SK-N-SH (cell line): Measurements from ENCODE around the gene R3HDM1.

Experiments used
- MXI1 ChIP-seq: IDR thresholded peaks from 2 replicates; pipeline ENCODE4 v1.6.1; 2012; ENCODE audit warnings: mild to moderate bottlenecking, low read depth, low read length, improper control_type of control experiment
- POLR2AphosphoS5 ChIP-seq: IDR thresholded peaks from 2 replicates; pipeline ENCODE4 v1.6.1; 2012; ENCODE audit warnings: low read depth, low read length
- YY1 ChIP-seq: IDR thresholded peaks from 2 replicates; pipeline ENCODE4 v1.4.0; 2012; ENCODE audit warnings: low read depth, mild to moderate bottlenecking
- TF ChIP-seq, protein P1 (sequence below): fragments of 200-600 bp; sonication (generic); IDR thresholded peaks from 2 replicates; pipeline ENCODE4 v1.6.1; 2017; ENCODE audit warnings: antibody characterized with exemption, mild to moderate bottlenecking, moderate library complexity
- TF ChIP-seq, protein P2 (sequence below): IDR thresholded peaks from 2 replicates; pipeline ENCODE4 v1.4.0; 2012; ENCODE audit warnings: low read depth

DNA sequence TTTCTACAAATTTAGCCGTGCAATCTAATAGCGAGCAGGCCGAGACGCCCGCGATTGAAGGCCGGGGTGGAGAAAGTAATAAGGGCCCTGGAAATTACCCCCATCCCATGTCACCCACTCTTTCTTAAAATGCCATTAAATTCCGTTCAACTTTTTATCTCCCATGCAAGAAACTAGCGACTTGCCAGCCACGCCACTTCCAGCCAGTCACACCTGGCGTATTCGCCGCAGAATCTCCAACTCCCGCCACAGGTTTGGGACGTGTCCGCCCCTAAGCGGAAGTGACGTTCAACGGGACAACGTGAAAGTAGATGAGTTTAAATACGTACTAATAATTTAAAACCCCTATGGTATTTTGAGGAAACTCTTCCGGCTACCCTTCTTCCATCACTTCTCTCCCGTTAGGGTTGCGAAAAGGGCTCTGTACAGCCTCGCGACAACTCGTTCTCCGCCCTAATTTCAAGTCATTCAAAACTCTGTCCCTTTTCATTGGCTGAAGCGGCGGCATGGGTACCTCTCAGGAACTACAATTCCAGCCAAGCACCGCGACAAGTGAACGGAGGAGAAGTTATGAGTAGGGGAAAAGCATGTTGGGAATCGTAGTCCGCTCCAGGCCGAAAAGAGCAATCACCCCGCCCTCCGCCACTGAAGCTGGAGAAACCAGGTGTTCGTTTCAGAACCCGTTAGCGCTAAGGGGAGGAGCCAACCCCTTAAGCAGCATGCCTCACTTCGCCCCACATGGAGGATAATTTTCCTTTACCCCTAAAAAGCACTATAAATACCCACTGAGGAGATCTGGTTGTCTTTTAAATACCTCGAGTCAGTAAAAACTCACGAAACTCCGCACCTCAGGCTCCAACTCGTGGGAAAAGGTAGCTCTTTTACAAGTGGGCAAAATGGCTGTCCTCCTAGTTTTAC is 712 bp upstream of the R3HDM1 start, which contains the start of gene ZRANB3:
- TF ChIP-seq, protein P1, sequence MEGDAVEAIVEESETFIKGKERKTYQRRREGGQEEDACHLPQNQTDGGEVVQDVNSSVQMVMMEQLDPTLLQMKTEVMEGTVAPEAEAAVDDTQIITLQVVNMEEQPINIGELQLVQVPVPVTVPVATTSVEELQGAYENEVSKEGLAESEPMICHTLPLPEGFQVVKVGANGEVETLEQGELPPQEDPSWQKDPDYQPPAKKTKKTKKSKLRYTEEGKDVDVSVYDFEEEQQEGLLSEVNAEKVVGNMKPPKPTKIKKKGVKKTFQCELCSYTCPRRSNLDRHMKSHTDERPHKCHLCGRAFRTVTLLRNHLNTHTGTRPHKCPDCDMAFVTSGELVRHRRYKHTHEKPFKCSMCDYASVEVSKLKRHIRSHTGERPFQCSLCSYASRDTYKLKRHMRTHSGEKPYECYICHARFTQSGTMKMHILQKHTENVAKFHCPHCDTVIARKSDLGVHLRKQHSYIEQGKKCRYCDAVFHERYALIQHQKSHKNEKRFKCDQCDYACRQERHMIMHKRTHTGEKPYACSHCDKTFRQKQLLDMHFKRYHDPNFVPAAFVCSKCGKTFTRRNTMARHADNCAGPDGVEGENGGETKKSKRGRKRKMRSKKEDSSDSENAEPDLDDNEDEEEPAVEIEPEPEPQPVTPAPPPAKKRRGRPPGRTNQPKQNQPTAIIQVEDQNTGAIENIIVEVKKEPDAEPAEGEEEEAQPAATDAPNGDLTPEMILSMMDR, result no peak
- TF ChIP-seq MXI1, result peak; percentile 89
- TF ChIP-seq, protein P2, sequence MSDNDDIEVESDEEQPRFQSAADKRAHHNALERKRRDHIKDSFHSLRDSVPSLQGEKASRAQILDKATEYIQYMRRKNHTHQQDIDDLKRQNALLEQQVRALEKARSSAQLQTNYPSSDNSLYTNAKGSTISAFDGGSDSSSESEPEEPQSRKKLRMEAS, result peak; percentile 50; the same call in 1 of the 2 replicates
- peak; percentile 61 for TF ChIP-seq POLR2AphosphoS5
- peak; percentile 89; the same call in 1 of the 2 replicates for TF ChIP-seq YY1
